RPMI7951 (cell line): ENCODE data around the gene MAGEB2. TPM values are rescaled to one million over a fixed set of nuclear protein-coding genes. Genes with fewer than 3 reads are reported as not detected.
"Not testable (repeated sequence)": the region's sequence is repeated elsewhere in the genome, so short reads cannot be mapped to it uniquely, and the experiment has no call there.

Experiments used
- DNase-seq: peaks from one replicate; pipeline ENCODE4 v3.0.0-alpha.2; 2012; ENCODE audit warnings: low read depth
- total RNA-seq: library from RNA; depleted of rRNA; stranded (reverse); fragments of >200 nt; shearing (Covaris generic); gene quantifications from 2 replicates; pipeline ENCODE4 v1.2.3, GENCODE V29; 2014; rRNA removed

Gene MAGEB2
- 0.72 and 0.78 TPM in 2 replicates for total RNA-seq

- peak; percentile 44 for DNase-seq
Observed at GRCh38 chrX:30215357-30215843, at the start of gene MAGEB2. TSS of gene MAGEB2 (plus strand) at chrX:30215563. CDS start at chrX:30218581, 3,018 bp downstream.

GRCh38 chrX:30170900-30171299 lies 44.5 kb upstream of the MAGEB2 start:
- no peak for DNase-seq

GRCh38 chrX:30181353-30181752 lies 34.0 kb upstream of the MAGEB2 start:
- DNase-seq: no peak

- DNase-seq: peak; percentile 20
Observed at GRCh38 chrX:30183554-30183953, 31.8 kb upstream of the MAGEB2 start.

GRCh38 chrX:30190426-30190825 lies 24.9 kb upstream of the MAGEB2 start:
- no peak for DNase-seq

GRCh38 chrX:30193910-30194309 lies 21.5 kb upstream of the MAGEB2 start:
- DNase-seq: not testable (repeated sequence)

- DNase-seq: peak; percentile 33
Observed at GRCh38 chrX:30196322-30196721, 19.0 kb upstream of the MAGEB2 start.

GRCh38 chrX:30212172-30212571 lies 3.2 kb upstream of the MAGEB2 start:
- DNase-seq: no peak

GRCh38 chrX:30217465-30217864 lies 2.1 kb downstream of the MAGEB2 start:
- no peak for DNase-seq

GRCh38 chrX:30219372-30219771 lies 4.0 kb downstream of the MAGEB2 start:
- DNase-seq: no peak

GRCh38 chrX:30220661-30221060 lies 5.3 kb downstream of the MAGEB2 start:
- no peak for DNase-seq

- no peak for DNase-seq
Observed at GRCh38 chrX:30224536-30224935, 9.2 kb downstream of the MAGEB2 start.

- no peak for DNase-seq
Observed at GRCh38 chrX:30228526-30228925, 13.2 kb downstream of the MAGEB2 start.

GRCh38 chrX:30230395-30230794 lies 15.0 kb downstream of the MAGEB2 start, which contains the start of gene MAGEB3:
TSS of gene MAGEB3 (plus strand) at chrX:30230657. CDS start at chrX:30235925, 5,268 bp downstream.
- no peak for DNase-seq

- DNase-seq: no peak
Observed at GRCh38 chrX:30241724-30242415, 26.5 kb downstream of the MAGEB2 start, which contains the start of gene MAGEB4. TSS of gene MAGEB4 (plus strand) at chrX:30242000. CDS start at chrX:30242136, 136 bp downstream.

GRCh38 chrX:30246769-30247489 lies 31.6 kb downstream of the MAGEB2 start, which contains the start of gene MAGEB1:
TSS of gene MAGEB1 (plus strand) at chrX:30247146. CDS start at chrX:30250494, 3,348 bp downstream.
- DNase-seq: peak; percentile 62

GRCh38 chrX:30248854-30249253 lies 33.5 kb downstream of the MAGEB2 start:
- DNase-seq: no peak

- no peak for DNase-seq
Observed at GRCh38 chrX:30253257-30253656, 37.9 kb downstream of the MAGEB2 start.

GRCh38 chrX:30259927-30260326 lies 44.6 kb downstream of the MAGEB2 start:
- no peak for DNase-seq

GRCh38 chrX:30261012-30261411 lies 45.6 kb downstream of the MAGEB2 start:
- DNase-seq: no peak

- DNase-seq: no peak
Observed at GRCh38 chrX:30262763-30263162, 47.4 kb downstream of the MAGEB2 start.
